Subcutaneous adipose tissue (tissue), 4 donors: ENCODE results near the gene PLEKHM1. TPM values are rescaled to one million over a fixed set of nuclear protein-coding genes. Genes with fewer than 3 reads are reported as not detected.

Experiments used
- CTCF ChIP-seq: fragments of 450-650 bp; IDR thresholded peaks from one replicate; pipeline ENCODE4 v1.5.1; 2016; ENCODE audit warnings: low read depth, mild to moderate bottlenecking, control low read depth, antibody characterized with exemption, moderate library complexity
- total RNA-seq, 4 donors: library from RNA; depleted of rRNA; stranded (reverse); fragments of >200 nt; gene quantifications; one replicate each; pipeline ENCODE4 v1.1.0, GENCODE V29; 2016

Gene PLEKHM1
- total RNA-seq, 4 donors from 2014 or later, result 22.8 to 53.7 (median 30.5) TPM

- TF ChIP-seq CTCF, result no peak
Measured at GRCh38 chr17:45414990-45415881, 75.3 kb downstream of the PLEKHM1 start.

- no peak for TF ChIP-seq CTCF
Measured at GRCh38 chr17:45413498-45413923, 77.0 kb downstream of the PLEKHM1 start.

GRCh38 chr17:45411348-45412105 is 79.0 kb downstream of the PLEKHM1 start:
- TF ChIP-seq CTCF, result no peak

- no peak for TF ChIP-seq CTCF
Measured at GRCh38 chr17:45410144-45411091, 80.1 kb downstream of the PLEKHM1 start.

- no peak for TF ChIP-seq CTCF
Measured at GRCh38 chr17:45409659-45410076, 80.9 kb downstream of the PLEKHM1 start.

- no peak for TF ChIP-seq CTCF
Measured at GRCh38 chr17:45408611-45409421, 81.7 kb downstream of the PLEKHM1 start.
